HG03159 (cell line): ENCODE data around the gene R3HDM2.
"Not testable (repeated sequence)": the region's sequence is repeated elsewhere in the genome, so short reads cannot be mapped to it uniquely, and the experiment has no call there.

ENCODE experiments used
- ATAC-seq: cut with Tn5 transposase; IDR thresholded peaks from one replicate; pipeline ENCODE4 v1.9.1; 2021; ENCODE audit warnings: mild to moderate bottlenecking, moderate library complexity; ENCODE audit not compliant: unreplicated experiment

R3HDM2 gene

DNA sequence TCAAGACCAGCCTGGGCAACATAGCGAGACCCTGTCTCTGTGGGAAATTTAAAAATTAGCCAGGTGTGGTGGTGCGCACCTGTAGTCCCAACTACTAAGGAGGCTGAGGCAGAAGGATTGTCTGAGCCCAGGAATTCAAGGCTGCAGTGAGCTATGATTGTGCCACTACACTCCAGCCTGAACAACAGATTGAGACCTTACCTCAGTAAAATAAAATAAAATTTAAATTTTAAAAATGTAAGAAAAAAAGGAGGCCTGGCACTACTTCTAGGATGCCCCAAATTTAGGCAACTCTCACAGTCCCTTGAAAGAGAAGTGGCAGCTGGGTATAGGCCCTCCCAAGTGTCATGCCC, 23.3 kb upstream of the R3HDM2 start:
- no peak for ATAC-seq

DNA sequence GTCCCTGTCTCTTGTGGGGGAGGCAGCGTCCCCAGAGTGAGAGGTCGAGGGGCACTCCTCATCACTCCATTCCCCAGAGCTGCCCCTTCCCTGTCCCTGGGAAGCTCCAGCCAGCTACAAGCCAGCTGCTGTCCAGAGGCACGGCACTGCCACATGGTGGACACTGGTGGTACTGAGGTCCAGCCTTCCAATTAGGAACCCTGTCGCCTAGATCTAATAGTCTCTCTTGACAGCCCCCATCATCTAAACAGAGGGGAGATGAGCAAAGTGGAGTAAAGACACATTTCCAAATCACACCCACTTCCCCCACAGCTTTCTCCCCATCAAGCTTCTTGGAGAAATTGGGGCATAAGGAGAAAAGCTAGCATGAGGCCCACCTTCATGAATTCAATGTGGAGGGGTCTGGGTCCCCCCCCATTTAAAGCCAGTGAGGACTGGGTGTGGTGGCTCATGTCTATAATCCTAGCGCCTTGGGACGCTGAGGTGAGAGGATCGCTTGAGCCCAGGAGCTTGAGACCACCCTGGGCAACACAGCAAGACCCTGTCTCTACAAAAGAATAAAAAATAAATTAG, 22.2 kb upstream of the R3HDM2 start:
- ATAC-seq = no peak

DNA sequence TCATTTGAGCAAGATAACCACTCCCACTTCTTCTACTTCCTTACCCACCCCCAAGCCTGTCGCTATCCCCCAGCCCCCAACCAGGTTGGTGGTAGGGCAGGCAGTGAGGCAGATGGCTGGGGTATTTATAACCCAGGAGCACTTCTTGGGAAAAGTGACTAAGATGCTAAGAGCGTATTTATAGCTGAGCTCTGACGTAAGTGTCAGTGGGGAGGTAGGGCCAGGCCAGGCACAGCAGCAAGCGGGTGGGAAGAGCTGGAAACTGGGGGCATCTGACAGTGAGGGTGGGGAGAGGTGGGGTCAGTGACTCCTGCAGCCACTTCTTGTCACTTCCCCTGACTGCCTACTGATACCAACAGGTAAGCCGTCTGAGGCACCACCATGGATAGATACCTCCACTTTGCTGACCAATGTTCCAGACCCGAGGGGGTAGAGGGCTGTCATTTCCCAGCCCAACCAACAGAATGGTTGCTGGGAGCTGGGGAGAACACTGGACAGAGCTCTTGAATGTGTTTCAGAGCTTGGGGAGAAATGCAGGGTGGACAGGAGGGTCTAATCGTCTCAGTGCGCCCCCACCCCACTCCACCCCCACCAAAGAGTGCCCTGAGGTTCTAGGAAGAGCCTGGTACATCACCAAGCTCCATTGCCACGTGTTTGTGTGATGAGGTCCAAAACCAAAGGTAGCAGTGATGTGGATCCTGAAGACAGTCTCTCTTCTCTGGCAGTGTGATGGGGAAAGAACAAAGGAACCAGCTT, 21.5 kb upstream of the R3HDM2 start:
- ATAC-seq = no peak

DNA sequence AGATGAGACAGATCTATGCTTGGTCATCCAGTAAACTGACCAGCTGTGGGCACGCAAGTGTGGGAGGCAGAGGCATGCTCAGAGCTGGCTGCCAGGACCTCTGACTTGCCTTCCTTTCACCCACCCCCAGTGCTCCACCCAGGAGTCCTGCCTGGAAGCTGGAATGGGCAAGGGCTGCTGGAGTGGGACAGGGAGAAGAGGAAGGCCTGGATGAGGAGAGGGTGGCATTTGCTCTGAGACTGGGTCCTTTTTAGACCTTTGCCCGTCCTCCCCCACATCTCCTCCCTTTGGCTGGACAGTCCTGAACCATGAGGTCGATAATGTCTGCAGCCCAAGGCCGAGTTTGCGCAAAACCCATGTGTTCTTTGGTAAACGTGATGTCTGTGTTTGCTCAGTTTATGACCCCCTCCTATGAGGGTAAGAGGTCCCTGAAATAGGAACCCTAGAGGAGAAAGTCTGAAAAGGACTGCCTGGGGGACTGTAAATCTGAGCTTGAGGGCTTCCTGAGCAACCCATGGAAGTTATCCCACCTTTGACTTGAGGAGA, 20.5 kb upstream of the R3HDM2 start:
- no peak for ATAC-seq

DNA sequence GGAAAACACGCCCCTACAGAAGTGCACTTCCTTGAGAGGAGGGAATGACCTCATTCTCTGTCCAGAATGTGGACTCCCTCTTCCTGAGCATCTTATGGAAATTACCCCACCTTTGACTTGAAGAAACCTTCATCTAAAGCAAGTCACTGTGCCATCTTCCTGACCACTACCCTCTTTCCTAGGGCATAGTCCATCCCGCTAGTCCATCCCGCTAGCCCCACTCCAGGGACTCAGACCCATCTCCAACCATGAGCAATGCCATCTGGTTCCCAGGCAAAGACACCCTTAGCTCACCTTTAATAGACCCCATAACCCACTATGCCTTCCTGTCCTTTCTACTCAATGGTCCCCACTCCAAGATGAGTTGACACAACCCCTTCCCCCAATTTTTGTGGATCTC, 19.2 kb upstream of the R3HDM2 start:
- no peak for ATAC-seq

DNA sequence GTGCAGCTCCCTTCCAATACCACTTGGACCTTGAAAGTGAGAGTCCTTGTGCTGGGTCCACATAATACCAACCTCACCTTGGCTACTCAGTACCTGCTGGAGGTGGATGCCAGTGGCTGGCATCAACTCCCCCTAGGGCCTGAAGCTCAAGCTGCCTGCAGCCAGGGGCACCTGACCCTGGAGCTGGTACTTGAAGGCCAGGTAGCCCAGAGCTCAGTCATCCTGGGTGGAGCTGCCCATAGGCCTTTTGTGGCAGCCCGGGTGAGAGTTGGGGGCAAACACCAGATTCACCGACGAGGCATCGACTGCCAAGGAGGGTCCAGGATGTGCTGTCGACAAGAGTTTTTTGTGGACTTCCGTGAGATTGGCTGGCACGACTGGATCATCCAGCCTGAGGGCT, 18.5 kb upstream of the R3HDM2 start:
- no peak for ATAC-seq

DNA sequence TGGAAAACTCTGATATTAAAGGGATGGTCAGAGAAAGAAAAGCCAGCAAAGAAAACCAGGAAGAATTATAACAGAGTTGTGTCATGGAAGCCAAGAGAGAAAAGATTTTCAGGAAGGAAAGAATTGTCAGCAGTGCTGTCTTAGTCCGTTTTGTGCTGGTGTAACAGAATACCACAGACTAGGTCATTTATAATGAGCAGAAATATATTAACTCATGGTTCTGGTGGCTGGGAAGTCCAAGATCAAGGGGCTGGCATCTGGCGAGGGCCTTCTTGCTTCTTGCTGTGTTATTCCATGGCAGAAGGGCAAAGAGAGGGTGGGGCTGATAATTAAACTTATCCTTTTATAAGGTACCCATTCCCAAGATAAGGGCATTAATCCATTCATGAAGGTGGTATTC, 17.8 kb upstream of the R3HDM2 start:
- ATAC-seq = no peak

DNA sequence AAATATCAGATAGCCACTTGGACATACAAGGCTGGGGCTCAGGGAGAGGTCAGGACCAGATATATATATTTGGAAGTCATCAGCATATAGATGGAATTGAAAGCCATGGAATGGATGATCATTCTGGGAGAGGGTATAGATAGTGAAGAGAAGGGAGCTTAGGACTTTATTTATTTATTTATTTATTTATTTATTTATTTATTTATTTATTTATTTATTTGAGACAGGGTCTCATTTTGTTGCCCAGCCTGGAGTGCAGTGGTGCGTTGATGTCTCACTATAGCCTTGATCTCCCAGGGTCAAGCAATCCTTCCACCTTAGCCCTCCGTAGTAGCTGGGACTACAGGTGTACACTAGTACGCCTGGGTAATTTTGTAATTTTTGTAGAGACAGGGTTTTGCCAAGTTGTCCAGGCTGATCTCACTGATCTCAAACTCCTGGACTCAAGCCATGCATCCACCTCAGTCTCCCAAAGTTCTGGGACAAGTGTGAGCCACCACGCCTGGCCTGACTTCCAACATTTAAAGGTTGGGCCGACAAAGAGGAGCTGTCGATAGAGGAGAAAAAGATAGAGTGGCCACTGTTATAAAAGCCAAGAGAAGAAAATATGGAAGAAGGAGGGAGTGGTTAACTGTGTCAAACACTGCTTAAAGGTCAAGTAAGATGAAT, 15.6 kb upstream of the R3HDM2 start:
- ATAC-seq = no peak

DNA sequence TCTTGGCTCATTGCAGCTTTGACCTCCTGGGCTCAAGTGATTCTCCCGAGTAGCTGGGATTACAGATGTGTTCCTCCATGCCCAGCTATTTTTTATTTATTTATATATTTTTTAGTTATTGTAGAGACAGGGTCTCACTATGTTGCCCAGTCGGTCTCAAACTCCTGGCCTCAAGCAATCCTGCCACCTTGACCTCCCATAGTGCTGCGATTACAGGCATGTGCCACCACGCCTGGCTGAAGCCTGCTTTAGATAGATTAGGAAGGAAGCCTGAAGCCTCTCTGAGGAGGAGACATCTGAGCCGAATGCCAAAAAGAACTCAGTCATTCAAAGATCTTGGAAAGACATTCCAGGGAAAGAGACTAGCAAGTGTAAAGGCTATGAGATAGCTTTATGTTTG, 13.9 kb upstream of the R3HDM2 start:
- no peak for ATAC-seq

DNA sequence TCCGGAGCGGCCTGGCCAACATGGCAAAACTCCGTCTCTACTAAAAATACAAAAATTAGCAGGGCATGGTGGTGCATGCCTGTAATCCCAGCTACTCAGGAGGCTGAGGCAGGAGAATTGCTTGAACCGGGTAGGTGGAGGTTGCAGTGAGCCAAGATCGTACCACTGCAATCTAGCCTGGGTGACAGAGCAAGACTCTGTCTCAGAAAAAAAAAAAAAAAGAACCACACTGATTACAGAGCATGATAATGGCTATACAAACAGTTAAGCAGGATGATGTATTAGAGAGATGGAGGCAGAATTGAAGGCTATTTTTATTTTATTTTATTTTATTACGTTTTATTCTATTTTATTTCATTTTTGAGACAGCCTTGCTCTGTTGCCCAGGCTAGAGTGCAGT, 13.5 kb upstream of the R3HDM2 start:
- ATAC-seq = not testable (repeated sequence)

DNA sequence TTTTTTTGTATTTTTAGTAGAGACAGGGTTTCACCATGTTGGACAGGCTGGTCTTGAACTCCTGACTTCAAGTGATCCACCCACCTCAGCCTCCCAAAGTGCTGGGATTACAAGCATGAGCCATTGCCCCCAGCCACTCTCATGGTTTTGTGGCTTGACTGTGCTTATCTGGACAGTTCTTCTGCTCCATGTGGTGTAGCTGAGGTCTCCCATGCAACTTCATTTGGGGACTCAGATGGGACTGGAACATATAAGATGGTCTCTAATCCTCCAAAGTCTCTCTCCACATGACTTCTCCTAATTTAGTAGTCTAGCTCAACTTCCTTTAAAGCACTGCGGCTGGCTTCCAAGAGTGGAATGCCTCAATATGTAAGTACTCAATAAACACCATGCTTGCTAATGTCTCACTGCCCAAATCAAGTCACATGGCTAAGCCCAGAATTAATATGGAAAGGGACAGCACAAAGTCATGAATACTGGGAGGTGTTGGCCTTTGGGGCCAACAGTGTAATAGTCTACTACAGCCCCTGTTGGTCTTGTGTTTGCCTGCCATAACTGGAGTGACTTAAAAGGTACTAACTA, 11.1 kb upstream of the R3HDM2 start:
- no peak for ATAC-seq

DNA sequence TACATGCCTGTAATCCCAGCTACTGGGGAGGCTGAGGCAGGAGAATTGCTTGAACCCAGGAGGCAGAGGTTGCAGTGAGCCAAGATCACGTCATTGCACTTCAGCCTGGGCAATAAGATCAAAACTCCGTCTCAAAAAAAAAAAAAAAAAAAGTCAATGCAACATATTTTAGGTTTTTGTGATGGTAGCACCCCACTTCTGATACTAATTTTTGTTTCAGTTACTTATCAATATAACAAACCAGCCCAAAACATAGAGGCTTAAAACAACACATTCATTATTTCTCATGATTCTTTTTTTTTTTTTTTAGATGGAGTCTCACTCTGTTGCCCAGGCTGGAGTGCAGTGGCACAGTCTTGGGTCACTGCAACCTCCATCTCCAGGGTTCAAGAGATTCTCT, 10.6 kb upstream of the R3HDM2 start:
- not testable (repeated sequence) for ATAC-seq

DNA sequence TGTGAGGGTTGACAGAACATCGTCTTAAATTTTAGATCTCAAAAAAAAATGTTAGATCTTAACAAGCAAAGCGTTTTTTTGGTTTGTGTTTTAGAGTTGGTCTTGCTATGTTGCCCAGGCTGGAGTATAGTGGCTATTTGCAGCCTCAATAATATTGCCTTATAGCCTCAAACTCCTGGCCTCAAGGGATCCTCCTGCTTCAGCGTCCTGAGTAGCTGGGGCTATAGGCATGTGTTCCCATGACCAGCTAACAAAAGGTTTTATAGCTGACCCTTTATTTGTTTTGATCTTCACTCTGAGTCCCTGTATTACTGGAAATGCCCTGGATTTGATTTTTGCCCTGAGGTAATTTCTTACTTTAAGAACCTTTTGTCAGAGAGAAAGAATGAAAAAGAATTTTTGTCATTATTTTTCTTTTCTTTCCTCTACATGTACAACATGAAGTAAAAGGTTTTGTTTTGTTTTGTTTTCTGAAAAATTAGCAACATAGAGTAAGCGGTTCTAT, 9.0 kb upstream of the R3HDM2 start:
- no peak for ATAC-seq

DNA sequence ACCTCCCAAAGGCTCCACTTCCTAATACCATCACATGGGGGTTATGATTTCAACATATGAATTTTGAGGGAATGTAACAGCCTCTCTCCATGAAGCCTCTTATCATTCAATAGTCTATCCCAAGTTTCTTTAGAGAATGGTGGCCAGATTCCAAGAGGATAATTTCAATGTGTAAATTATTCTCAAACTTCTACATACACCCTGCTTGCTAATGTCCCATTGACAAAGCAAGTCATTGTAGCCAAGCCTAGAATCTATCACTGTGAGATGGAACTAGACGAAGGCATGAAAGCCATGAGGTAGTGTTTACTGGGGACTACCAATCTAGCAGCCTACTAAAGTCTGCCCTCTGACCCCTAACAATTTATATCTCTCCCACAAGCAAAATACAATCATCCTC, 7.6 kb upstream of the R3HDM2 start:
- no peak for ATAC-seq

DNA sequence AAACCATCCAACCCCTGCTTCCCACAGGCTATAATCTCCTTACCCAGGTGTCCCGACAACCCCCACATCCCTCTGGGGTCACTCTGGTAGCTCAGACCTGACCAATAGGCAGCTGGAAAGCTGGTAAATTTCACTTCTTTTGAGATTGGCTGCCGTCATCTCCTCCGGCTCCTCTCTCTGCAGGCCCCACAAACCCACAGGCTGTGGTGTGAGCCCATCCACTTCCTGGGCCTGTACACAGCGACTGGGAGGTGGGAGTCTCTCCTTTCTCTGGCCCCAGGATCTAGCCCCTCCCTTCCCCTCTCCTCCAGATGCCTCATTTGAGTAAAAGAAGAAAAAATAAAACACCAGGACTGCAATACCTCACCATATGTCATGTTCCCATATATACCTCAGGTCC, 4.5 kb upstream of the R3HDM2 start:
- no peak for ATAC-seq

DNA sequence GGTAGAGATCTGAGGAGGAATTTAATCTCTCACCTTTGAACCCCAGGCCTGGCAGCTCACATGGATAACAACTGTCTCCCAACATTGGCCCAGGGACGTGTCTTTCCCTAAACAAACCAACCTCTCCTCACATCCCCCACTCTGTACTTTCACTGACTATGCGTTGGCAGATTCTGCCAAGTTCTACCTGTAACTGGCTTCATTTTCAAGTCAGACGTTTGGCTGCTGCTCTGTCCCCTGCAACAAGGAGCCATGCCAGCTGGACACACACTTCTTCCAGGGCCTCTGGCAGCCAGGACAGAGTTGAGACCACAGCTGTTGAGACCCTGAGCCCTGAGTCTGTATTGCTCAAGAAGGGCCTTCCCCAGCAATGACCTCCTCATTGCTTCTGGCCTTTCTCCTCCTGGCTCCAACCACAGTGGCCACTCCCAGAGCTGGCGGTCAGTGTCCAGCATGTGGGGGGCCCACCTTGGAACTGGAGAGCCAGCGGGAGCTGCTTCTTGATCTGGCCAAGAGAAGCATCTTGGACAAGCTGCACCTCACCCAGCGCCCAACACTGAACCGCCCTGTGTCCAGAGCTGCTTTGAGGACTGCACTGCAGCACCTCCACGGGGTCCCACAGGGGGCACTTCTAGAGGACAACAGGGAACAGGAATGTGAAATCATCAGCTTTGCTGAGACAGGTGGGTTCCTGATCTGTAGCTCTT, 3.8 kb upstream of the R3HDM2 start, which contains the start of gene INHBC:
Gene INHBC, plus strand, starts transcription at position 268 of the 707 bp plus-strand sequence. Its CDS starts 103 bp downstream, at position 371.
- no peak for ATAC-seq

DNA sequence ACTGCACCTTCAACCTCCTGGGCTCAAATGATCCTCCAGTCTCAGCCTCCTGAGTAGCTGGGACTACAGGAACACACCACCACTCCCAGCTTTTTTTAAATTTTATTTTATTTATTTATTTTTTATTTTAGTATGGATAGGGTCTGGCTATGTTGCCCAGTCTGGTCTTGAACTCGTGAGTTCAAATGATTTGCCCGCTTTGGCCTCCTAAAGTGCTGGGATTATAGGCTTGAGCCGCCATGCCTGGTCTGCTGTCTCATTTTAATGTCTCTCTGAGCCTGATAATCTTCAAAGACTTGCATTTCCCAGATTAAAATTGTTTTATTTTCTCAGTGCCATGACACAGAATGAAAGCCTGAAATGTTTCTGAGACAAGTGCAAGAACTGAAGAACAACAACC, 2.5 kb upstream of the R3HDM2 start:
- ATAC-seq = no peak

DNA sequence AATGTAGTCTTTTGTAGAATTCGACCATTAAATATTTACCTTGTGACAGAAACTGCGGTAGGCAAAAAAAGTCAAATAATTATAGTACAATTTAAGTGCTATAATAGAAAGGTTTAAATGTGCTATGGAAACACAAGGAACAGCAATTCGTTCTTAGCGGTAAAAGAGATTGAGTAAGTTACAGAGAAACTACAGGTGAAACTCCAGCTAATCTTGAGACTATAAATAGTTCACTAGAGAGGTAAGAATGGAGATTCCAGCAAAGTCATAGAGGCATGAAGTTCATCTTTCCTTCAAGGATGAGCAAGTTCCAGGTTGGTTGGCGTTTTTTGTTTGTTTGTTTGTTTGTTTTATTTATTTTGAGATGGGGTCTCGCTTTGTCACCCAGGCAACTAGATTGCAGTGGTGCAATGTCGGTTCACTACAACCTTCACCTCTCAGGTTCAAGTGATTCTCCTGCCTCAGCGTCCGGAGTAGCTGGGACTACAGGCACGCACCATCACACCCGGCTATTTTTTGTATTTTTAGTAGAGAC, 878 bp upstream of the R3HDM2 start:
- no peak for ATAC-seq

DNA sequence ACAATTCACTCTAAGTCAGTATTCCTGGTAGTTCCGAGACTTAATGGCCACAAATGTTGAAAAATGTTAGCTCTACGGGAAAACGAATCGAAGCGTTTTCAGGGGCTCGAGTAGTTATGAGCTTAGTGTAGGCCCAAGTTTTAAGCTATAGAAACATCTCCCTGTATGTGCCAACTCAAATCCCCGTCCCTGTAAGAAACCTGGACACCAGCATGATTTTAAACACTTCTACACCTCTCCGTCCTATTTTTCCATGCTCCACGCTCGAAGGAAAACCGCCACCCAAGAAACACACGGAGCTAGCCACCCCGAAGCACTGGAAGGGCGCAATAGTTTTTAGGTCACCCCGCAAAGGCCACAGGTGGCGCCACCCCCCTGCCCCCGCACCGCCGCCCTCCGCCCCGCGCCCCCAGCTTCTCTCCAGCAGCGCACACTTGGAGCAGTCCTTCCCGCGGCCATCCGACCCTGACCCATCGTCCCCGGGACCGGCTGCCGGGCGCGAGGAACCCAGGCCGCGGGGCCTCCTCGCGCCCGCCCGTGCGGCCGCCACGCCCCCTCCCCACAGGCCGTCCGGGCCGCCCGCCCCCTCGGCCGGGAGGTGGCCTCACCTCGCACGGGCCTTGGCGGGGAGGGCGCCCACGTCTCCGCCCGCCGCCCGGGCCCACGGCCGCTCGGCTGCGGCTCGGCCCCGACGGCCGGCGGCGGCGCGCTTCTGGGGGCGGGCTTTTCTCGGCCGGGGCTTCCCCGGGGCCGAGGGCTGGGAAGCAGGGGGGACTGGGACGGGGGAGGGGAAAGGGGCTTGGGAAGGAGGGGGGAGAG, 522 bp downstream of the R3HDM2 start:
- peak; percentile 43 for ATAC-seq
